Measurements from ENCODE around the gene VAMP3.
A peak's percentile ranks its signal among the peaks of the same experiment; 100 is the strongest.
"Not testable (repeated sequence)": the region's sequence is repeated elsewhere in the genome, so short reads cannot be mapped to it uniquely, and the experiment has no call there.

The VAMP3 gene

DNA sequence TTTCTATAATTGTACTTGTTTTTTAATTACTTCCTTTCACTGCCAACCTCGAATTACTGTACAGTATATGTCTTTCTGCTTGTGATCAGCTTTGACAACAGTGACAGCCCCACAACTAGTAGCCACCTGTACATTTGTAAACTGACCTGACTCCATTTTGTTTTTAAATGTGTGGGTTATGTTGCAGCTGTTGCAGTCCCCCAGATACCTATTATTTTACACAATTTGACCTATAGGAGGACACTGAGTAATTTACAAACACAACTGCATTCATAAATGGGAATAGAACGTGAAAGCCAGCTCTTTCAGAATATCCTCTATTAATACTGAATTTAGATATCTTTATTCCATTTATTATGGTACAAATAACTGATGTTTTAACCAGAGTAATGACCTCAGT is 2.5 kb upstream of the VAMP3 start:
- DNase-seq (ENCODE audit: low read depth) = no peak

DNA sequence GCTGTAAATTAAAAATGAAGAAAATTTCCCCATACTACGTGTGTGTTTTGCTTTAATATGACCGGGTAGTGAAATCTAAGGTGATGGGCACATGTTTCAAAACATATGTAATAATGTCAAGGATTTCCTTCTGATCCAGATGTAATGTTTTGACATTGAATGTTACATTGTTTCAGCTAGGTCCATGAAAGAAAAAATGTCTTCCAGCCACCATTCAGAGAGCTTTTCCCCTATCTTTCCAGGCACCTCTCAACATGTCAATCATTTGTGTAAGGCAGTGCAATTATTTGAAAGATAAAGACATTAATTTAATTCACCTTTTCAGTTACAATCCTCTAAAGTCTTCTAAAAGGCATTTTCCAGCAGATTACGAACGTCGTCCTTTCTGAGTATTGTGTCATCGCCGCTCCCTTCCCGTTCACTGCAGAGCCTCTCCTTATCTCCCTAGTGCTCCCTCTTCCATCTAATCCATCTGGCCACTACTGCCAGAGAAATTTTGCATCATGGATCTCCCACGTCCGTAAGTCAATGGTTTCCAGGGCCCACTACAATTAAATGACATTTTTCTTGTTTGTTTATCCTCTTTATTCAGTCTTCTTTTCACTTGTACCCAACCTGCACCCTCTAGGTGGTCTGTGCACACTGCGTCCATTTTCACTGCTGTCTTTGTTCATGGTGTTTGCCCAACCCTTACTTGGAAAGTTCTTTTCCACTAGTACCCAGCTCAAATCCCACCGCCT is 1.3 kb upstream of the VAMP3 start:
- no peak for DNase-seq (ENCODE audit: low read depth)

DNA sequence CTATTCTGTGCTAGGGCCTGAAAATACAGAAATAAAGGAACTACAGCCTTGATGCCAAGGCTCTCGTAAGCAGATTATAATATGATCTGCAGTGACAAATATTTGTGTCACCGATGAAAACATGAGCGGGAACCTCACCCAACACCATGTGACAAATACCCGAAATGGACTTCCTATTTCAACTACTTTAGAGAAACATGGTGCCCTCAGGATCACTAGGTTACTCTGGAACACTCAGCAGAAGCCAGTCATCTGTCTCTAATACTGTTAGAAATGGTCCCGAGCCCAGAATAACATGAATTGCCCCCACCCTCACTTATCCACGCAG is 463 bp upstream of the VAMP3 start:
- no peak for DNase-seq (ENCODE audit: low read depth)

DNA sequence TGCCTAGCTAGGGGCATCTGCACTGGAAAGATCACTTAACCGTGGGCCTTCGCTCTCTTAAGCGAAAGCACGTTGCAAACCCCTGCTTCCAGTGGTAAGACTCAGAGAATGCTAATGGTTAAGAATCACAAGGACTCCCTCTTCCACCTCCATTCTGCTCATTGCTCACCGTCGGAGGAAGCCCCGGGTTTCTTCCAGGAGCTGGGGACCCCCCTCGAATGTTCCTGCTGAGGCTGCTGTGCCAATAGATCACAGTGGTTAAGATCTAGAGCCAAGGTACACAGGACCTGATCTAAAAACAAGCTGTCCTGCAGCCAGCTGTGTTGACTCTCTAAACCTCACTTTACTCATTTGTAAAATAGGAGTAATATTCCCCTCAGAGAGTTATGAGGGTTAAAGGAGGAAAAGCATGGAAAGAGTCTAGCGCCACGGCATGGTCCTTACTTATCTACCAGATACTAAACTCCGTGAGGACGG is 765 bp downstream of the VAMP3 start:
- DNase-seq (ENCODE audit: low read depth) = no peak

DNA sequence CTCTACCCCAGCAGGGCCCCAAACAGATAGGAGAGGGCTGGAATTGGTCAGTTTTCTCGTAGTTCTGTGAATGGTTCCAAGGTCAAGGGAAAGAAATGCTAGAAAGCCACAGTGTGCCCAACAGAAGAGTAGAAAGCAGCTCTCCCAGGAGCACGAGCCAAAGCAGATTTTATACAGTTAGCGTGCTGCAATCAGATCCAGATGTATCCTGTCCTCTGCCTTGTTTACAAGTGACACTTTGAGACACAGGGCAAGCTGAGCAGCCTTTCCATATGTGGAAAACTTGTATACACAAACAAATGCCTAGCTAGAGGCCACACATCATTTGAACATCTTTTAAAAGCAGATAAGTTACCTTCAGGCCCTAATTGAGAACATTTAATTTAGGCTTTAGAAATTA is 6.5 kb downstream of the VAMP3 start:
- no peak for DNase-seq (ENCODE audit: low read depth)

DNA sequence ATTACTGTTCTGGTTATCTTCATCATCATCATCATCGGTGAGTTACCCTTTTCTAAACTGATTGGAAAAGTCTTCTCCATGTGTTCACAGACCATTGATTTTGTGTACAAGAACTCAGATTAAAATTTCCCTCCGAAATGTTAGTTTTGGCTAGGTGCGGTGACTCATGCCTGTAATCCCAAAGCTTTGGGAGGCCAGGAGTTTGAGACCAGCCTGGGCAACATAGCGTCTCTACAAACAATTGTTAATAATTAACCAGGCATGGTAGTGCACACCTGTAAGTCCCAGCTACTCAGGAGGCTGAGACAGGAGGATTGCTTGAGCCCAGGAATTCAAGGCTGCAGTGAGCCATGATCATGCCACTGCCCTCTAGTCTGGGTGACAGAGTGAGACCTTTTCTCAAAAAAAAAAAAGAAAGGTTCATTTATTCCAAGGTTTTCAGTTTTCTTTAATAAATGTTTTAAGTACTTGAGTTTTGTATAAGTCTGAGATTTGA is 7.1 kb downstream of the VAMP3 start:
- DNase-seq (ENCODE audit: low read depth) = no peak

DNA sequence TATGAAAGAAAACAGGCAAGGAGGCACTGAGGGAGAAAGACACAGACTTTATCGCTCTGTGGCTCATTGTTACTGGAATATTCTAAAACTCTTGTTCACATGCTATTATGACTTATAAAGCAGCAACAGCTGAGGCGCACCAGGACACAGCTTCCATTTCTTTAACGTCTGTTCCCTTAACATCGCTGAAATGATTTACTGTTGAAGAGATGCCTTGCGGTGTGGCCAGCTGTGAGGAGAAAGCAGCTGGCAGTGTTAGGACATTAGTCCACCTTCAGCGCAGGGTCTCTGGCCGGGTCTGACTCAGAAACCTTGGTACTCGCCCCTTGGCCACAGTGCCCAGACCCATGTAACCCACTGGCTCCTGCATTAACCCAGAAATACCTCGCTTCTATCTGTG is 9.9 kb downstream of the VAMP3 start:
- no peak for DNase-seq (ENCODE audit: low read depth)

DNA sequence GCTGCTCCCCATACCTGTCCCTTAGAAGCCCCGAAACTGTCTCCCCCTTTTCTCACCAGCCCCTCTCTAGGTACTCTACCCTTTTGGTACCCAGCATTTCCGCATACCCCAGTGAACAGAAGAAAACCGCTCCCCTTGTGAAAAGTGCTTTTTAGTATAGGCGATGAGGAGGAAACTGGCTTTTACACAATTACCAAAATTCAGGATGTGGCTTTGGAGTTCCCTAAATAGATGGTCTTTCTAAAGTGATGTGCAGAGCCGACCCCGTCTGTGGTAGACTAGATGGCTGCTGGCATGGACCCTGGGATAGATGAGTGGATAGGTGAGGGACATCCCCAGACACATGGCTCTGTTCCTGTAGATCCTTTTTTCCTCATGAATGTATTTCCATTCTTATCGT is 10.4 kb downstream of the VAMP3 start:
- DNase-seq (ENCODE audit: low read depth) = no peak

DNA sequence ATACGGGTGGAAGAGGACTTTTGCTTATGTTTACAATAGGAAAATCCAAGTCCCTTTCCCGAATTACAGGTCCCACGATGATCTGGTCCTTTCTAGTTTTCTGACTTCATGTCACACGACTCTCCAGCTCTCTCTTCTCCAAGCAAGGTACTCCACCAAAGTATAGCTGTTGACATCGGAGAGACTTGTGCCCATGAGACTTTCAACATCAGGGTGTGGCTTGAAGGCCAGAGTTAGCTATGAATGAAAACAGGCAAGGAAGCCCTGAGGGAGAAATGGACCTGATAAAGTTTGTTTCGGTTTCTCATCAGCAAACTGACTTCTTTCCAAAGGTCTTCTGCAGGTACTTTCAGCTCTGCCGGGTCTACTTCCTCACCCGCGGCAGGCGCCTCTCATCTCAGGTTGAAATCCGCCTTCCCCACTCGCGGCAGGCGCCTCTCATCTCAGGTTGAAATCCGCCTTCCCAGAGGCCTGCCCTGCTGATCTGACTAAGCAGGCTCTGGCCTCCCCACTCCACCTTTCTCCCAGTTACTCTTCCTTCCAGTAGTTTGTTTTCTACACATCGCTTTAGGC is 10.9 kb downstream of the VAMP3 start:
- no peak for DNase-seq (ENCODE audit: low read depth)

DNA sequence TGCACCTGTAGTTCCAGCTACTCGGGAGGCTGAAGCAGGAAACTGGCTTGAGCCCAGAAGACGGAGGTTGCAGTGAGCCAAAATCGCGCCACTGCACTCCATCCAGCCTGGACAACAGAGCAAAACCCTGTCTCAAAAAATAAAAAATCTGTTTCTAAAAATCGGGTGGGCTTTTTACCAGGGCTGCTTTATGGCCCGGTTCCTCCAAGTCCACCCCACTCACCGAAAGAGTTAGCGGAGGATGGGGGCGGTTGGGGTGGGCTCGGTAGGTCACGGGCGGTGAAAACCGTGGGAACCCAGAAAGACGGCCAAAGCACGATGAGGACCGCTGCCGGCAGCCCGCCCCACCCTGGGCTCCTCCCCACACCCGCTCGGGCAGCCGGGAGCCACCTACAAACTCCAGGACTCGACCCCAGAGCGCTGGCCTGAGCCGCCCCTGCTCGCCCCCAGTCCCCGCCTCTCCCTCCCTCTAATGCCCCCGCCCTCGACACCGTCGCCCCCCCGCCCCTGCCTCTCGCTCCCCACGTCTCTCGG is 12.1 kb downstream of the VAMP3 start:
- DNase-seq (ENCODE audit: low read depth) = no peak

DNA sequence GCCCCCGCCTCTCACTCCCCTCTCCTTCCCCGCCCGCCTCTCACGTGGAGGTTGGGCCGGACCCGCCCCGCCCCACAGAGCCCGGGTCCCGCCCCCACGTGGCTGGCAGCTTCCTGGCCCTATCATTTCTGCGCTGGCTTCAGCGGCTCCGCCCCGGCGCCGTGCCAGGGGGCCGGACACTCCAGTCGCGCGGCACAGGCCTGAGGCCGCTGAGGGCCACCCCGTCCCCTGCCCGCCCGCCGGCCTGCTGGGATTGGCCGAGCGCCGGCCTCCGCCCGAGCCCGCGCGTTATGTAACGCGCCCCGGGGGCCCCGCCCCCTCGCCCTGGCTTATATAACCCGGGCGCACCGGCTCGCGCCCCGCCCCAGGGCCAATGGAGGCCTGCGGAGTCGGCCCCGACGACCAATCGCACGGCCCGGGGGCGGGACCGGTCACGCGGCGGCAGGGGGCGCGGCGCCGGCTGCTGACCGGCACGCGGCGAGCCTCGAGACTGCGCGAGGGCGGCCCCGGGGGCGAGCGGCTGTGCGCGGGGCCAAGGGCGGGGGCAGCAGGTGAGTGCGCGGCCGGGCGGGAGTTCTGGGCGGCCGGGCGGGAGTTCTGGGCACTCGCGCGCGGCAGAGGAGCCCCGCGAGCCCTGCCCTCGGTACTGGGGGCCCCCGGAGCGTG is 12.9 kb downstream of the VAMP3 start, which contains the start of gene PER3:
TSS of gene PER3 (plus strand) at position 466 of the 666 bp plus-strand sequence. CDS start 587 bp downstream, outside the sequence.
- peak; percentile 89 for DNase-seq (ENCODE audit: low read depth)

DNA sequence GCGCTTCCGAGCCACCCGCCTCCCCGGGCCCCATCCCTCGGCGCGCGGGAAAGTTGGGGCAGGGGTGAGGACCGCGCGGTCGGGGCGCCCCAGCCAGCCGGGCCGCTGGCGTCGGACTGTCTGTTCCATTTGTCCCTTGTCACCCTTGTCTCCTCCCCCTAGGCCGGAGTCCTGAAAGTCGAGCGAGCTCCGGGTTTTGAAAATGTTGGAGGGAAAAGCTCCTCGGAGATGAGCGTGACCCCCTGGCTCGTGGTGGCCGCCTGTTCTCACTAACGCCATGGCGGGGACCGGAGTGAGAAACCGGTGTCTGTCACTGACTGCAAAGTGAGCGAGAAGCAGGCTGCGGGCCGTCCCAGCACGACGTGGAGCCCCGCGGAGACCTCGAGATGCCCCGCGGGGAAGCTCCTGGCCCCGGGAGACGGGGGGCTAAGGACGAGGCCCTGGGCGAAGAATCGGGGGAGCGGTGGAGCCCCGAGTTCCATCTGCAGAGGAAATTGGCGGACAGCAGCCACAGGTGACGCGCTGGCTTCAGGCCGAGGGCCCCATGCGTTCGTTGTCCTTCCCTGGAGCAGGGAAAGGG is 13.5 kb downstream of the VAMP3 start:
- DNase-seq (ENCODE audit: low read depth) = no peak

DNA sequence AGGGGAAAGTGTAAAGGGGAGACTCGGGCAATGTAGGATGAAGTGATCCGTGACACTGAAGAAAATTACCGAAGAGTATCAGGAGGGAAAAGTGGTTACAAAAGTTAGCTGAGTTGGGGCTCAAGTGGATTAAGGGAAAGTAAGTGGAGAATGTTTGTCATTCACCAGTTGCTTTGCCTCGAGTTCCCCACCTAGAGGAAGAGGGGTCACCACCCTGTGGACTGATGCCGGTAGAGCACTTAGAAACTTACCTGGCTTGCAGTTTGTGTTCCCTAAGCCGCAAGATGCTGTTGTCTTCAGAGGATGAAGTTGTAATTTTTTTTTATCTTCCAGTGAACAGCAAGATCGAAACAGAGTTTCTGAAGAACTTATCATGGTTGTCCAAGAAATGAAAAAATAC is 14.0 kb downstream of the VAMP3 start:
- DNase-seq (ENCODE audit: low read depth) = no peak

DNA sequence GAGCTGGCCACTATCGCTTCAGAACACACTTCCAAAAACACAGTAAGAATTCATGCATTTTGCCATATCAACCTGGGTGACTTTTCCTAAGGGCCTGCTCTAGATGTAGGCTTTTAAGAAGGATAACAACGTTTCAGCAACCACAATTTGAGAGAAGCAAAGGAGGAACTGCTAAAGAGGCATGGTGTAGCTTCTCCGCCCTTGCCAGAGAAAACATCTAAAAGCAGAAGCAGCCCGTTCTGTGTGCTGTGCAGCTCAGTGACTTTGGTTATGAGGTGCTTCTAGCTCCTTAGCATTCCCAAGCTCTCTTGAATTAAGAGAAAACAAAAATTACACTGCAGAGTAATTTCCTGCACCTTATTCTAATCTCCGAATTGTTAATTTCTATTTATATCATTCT is 15.7 kb downstream of the VAMP3 start:
- DNase-seq (ENCODE audit: low read depth) = no peak

DNA sequence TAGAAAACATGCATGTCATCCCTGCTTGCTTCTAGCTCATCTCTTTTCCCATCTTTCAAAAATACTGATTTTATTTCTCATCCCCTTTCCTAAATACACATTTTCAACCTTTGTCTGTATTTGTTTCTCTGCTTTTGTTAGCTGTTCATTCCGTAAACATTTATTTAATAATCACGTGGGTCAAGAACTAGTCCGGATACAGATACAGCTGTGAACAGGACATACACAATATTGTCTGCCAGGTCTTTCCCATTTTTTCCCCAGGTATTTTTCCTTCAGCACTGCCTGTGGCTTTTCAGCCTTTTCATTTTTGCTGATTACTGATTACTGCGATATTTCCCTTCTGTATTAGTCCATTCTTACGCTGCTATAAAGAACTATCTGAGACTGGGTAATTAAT is 18.7 kb downstream of the VAMP3 start:
- no peak for DNase-seq (ENCODE audit: low read depth)

DNA sequence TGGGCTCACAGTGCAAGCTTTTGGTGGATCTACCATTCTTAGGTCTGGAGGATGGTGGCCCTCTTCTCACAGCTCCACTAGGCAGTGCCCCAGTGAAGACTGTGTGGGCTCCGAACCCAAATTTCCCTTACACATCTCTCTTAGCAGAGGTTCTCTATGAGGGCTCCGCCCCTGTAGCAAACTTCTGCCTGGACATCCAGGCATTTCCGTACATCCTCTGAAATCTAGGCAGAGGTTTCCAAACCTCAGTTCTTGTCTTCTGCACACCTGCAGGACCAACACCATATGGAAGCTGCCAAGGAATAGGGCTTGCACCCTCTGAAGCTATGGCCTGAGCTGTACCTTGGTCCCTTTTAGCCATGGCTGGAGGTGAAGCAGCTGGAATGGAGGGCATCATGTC is 19.9 kb downstream of the VAMP3 start:
- DNase-seq (ENCODE audit: low read depth) = not testable (repeated sequence)

DNA sequence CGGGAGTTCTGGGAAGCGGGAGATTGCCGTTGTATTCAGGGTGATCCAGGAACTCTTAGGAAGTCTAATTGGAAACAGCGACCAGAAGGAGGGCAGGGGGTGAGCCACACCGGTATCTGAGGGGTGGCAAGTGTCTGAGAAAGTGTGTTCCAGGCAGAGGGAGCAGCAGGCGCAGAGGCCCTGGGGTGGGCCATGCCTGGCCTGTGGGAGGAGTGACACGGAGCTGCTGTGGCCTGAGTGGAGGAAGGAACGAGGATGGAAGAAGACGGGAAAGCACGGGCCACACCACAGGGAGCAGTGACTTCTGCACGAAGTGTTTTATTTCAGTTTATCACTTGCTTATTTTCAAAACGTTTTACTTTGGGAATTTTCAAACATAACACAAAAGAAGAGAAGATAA is 24.3 kb downstream of the VAMP3 start:
- DNase-seq (ENCODE audit: low read depth) = no peak

DNA sequence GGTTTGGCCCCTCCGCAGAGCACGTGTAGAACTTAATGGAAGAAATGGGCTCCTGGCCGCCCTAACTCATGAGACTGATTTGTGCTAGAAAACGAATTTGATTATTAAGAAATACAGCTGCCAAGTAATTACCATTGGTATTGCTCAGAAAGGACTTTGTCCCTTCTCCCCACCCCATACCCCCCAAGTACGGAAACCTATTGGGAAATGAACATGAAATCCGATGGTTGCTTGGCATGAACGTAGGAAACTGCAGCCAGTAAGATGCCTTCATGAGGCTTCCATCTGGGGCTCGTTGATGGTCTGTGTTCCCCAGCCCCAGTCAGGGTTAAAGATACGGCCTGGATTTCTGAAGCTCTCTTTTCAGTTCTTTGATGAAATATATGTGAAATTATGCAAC is 34.4 kb downstream of the VAMP3 start:
- DNase-seq (ENCODE audit: low read depth) = no peak

DNA sequence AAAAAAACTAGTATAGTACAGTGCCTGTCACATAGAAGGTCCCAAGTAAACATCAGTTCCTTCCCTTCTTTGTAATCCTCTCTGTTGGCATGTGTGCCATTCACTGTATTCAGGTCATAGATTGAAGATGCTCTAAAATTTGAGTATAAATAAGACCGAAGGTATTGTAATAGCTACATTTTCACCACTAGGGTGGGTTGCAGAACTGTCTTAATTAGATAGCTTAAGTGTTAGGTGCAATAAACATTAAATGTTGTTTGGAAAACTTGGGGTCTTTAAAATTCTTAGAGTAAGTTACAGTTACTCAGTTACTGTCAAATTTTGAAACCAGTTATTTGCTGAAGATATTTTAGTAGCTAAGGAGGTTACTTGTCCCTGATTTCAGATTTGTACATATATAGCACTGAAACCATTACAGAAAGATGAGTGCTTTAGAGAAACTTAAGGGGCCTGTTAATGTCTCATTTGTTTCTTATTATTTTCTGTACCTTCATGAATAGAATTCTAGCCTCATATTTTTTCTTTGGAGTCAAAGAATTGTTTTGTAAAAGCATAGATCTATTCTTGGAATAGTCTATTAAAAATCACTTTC is 37.3 kb downstream of the VAMP3 start:
- DNase-seq (ENCODE audit: low read depth) = no peak

DNA sequence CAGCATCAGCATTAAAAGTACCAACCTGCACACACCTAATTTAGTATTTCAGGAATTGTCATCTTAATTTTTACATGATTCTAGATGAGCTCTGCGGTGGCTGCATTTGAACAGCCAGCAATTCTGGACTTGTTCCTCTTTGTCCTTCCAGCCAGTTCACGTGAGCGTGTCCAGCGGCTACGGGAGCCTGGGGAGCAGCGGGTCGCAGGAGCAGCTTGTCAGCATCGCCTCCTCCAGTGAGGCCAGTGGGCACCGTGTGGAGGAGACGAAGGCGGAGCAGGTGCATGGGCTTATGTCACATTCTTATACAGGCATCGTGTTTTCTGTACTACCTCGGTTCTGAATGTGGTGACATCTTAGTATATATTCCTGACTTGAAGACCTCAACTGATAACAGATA is 38.6 kb downstream of the VAMP3 start:
- no peak for DNase-seq (ENCODE audit: low read depth)

DNA sequence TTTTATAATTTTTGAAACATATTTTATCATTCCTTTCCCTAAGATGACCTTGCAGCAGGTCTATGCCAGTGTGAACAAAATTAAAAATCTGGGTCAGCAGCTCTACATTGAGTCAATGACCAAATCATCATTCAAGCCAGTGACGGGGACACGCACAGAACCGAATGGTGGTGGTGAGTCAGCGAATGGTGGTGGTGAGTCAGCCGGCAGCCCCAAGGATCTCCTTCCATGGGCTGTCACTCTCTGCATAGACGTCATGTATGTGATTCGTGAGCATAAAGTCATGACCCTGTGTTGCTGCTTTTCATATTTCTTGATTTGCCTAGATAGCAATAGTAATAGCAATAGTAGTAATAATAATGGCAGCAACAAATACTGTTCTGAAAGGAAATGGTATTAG is 39.3 kb downstream of the VAMP3 start:
- peak; percentile 74 for DNase-seq (ENCODE audit: low read depth)

DNA sequence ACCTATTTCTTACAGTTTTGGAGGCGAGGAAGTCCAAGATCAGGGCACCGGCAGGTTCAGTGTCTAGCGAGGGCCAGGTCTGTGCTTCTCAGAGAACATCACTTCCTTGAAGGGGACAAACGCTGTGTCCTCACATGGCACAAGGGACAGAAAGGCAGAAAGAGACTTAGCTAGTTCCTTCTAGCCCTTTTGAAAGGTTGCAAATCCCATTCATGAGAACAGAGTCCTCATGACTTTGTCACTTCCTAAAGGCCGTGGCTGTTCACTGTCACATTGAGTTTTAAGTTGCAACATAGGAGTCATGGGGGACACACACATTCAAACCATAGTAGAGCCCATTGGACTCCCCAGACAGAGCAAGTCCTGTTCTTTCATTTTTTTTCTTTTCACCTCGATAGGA is 40.4 kb downstream of the VAMP3 start:
- no peak for DNase-seq (ENCODE audit: low read depth)

Data from HS-27A (cell line).